GDM1 (cell line): ENCODE results near the gene THSD7A.

ENCODE experiments used
- DNase-seq: peaks from one replicate; lab custom pipeline; 2025; lab: John Stamatoyannopoulos, UW

The THSD7A gene

DNA sequence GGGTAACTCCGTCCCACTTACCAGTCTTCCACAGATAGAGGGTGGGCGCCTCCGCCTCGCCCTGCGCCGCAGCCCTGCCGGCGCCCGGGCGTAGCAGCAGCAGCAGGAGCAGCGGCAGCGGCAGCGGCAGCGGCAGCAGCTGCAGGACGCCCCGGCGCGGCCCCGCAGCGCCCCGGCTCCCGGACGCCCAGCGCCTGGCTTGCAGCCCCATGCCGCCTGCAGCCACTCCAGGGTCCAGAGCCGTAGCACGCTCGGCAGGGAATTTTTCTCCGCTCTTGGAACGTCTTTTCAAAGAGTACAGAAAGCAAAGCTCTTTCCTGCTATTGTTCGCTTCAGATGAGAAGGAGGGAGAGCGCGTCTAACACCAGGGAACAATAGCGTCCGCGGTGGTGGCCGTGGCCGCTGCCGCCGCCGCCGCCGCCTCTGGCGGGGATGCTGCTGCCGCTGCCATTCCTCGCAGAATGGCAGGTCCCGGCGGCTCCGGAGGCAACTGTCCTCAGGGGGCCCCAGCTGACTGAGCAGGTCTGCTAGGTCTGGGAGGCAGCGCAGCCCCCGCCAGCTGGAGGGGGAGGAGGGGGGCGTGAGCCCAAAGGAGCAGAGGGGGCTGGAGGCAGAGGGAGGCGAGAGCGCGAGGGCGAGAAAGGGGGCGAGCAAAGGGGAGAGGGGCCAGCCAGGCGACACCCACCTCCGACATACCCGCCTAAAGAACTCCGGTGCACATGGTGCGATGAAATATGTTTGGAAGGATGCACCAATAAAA is at the start of gene THSD7A:
Gene THSD7A, minus strand, starts transcription at position 463 of the 760 bp plus-strand sequence. Its CDS starts 252 bp downstream, at position 211.
- no peak for DNase-seq

DNA sequence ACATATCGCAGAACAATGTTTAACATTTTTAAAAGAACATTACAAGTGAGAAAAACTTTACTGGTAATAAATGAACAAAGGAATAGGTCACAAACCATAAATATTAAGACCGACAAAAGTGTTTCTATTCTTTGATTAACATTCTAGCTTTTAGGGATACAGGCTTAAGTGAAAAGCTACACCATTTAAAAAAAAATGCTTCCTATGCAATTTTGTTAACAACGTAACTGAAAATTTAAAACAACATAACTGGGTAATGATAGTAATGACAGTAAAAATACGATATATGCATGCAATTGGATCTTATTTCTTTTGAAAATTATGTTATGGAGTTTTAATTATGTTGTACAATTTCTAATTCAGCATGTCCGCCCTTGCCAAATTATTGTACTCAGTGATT is 49.7 kb upstream of the THSD7A start:
- no peak for DNase-seq

- no peak for DNase-seq
Observed at GRCh38 chr7:11875635-11876034, 43.6 kb upstream of the THSD7A start.

DNA sequence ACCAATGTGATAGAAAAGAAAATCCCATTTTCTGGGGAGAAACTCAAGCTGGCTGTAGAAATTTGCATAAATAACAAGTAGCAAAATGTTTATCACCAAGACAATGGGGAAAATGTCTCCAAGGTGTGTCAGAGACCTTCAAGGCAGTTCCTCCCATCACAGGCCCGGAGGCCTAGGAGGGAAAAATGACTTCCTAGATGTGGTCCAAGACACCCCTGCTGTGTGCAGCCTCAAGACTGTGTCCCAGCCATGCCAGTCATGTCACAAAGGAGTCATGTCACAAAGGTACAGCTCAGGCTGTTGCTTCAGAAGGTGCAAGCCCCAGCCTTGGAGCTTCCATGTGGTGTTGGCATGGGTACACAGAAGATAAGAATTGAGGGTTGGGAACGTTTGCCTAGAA is 33.7 kb upstream of the THSD7A start:
- DNase-seq = no peak

DNA sequence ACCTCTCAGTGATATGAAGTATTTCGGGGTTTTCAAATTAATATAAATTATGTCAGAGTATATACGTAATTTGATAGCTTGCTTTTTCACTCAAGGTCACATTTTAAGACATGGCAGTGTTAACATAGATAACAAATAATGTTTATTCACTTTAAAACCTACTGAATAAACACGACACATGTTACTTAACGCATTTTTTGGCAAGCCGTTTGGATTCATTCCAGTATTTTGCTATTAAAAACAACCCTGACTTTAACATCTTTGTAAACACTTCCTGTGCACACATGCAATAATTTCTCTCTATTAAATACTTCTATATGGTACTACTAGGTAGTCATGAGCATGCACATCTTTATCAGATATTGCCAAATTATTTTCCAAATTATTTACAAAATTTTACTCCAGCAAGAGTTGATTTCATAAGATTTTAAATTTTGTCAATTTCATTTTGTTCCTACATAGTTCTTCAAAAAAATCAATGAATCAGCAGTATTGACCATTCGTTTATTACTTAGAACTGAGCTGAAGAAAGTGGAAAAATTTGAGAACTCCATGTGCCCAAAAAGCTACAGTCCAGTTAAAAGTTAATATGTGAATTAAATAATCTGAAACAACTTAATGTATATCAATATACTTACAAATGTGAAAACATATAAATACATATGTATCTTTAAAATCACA is 26.8 kb upstream of the THSD7A start:
- no peak for DNase-seq

- DNase-seq = no peak
Observed at GRCh38 chr7:11858026-11858425, 26.0 kb upstream of the THSD7A start.

DNA sequence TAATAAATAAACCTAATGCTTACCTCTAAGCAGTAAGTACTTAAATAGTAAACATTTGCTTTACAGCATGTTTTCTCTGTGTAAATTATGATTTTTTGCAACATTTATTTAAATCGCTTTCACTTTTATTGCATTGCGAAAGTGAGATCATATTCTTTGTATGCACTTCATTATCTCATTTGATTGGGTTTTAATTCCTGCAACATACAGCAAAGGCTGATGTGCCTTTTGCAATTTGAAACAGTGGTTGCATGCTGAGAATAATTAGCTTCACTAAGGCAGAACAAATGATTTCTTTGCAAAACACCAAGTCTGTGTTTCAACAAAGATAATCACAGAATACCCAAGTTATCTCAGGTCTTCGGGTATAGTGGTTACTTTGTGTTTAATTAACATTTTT is 16.3 kb upstream of the THSD7A start:
- DNase-seq = no peak

DNA sequence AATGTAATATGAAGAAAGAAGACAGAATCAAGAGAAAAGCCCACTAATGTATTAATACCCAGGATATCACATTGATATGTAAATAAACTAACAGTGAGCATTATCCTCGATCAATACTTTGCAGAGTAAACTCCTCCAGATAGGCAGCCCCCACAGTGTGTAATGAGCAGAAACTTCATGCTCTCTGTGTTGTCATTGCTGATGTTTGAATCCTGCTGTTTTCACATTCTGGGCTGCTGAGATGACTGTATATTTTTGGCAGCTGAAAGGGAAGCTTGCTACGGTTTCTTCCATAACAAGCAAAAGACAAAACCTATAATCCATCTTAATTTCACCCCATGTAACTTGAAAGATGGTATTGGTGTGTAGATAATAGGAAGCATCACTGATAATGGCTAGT is 15.3 kb upstream of the THSD7A start:
- DNase-seq = no peak

DNA sequence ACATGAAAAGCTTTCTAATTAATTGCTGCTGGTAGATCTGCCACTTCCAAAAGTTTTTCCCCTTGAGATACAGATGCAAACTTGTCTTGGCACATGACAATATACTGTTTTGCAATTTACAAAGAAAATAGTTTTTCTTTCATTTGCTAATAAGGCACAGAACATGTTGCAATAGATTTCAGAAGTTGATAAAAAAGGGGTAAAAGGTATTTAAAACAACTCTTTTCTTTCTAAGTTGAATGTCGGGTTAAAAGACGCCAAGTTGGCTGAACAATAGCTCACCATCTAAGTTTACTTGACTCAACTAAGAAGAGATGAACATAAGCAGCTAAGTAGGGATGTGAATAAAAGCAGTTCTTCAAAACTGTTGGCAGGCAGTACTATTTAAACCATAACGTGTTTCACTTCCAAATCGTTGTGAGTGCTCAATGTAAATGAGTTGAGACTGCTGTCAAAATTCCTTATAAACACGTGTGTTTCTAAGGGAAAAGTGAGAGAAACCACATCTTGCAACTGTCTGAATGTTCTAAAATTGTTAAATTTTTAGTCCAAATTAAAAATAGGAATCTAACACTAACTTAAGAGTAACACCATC is 14.5 kb upstream of the THSD7A start:
- no peak for DNase-seq

DNA sequence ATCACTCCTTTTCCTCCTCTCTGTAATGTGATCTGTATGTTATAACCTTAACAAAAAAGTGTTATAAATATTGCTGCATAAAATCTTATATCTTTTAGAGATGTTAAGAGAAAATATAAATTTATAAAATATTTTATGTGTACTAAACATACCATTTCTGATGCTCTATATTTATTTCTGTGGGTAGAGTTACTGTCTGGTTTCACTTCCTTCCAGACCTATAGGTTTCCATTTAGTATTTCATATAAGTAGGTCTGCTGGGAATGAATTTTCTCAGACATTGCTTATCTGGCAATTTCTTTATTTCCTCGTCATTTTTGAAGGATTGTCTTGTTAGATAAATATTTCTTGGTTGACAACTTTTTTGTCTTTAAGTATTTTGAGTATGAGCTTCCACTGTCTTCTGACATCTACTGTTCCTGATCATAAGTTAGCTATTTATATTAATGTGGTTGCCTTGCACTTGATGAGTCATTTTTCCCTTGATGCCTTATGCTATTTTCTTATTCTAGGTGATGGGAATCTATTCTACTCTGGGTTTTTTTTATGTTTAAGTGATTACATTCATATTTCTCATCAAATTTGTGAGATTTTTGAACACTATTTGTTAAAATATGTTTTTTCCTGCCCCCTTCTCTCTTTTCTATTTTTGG is 11.2 kb upstream of the THSD7A start:
- DNase-seq = no peak

DNA sequence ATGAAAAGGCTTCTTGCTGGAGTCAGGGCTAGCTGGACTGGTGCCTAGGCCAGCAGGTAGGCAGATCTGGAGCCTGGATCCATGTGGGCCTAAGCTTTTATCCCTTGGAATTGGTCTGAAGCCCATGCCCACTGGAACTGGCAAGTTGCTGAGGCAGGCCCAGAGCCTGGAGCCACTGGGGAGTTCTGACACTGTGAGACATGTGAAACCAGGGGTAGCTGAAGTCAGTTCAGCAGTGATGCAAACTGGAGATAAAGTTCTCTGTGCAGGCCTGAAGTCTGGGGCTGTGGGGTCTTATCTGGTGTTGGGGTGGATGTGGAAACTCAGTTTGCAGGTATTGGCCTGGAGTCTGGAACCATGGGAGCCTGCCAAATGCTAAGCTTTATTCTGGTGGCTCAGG is 9.7 kb upstream of the THSD7A start:
- DNase-seq = no peak

GRCh38 chr7:11835260-11835659 is 3.3 kb upstream of the THSD7A start:
- DNase-seq = no peak

GRCh38 chr7:11833431-11833830 is 1.4 kb upstream of the THSD7A start:
- DNase-seq = no peak

DNA sequence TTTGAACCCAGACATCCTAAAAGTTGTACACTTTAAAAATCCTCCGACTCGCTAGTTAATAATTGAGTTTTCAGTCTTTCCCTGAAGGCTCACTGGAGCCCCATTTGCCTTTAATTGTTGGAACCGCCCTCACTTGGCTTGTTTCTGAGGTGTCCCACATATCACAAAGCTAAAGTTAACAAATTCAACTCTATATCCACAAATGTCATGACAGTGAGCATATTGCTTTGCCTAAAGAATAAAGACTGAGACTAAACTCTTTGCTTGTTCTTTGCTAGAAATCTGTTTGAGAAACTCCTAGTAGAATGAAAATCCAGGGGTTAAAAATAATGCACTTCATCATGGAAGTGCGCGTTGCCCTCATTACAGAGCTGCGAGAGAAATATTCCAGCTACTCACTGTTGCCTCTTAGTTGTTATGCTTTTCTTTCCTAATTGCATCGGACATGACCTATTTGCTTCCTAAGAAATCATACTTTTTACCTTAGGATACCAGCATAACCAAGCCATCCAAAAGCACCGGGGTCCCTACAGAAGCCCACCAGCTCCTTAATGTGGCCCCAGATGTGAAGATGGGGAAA is 752 bp downstream of the THSD7A start:
- DNase-seq = no peak

GRCh38 chr7:11830582-11831155 is 1.3 kb downstream of the THSD7A start:
- no peak for DNase-seq

DNA sequence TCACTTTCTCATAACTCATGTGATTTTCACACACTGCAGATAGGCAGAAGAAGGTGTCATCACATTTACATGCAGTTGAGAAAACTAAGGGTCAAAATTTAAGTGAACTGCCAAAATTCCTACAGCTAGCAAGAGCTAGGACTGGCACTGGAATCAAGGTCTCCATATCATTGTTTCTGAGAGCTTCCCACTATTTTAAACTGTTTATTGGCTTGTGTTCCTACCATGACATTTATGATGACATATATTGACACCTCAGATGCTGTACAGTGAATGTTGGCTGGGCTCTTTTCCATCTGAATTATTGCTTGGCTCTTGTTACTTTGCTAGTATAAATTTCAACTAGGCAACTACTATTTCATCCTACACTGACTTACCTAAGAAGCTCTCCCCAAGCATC is 2.0 kb downstream of the THSD7A start:
- no peak for DNase-seq

- no peak for DNase-seq
Observed at GRCh38 chr7:11819947-11820346, 12.1 kb downstream of the THSD7A start.

- DNase-seq = no peak
Observed at GRCh38 chr7:11819271-11819670, 12.7 kb downstream of the THSD7A start.

DNA sequence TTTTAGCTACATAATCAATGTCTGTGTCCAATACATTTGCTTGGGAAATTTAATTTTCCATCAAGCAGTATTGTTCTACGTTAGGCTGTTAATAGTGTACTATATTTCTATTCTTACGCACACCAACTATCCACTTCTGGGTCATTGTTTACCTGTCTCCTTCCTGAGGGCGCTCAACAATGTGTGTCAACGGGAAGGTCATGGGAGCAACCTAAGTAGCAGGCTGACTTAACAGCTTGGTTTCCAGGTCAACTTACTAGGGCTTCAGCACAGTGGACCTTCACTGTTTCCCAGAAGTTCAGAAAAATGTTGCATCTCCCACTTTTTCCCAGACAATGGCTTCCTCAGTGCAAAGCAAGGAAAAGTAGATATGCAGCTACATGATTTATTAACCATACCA is 13.7 kb downstream of the THSD7A start:
- no peak for DNase-seq

DNA sequence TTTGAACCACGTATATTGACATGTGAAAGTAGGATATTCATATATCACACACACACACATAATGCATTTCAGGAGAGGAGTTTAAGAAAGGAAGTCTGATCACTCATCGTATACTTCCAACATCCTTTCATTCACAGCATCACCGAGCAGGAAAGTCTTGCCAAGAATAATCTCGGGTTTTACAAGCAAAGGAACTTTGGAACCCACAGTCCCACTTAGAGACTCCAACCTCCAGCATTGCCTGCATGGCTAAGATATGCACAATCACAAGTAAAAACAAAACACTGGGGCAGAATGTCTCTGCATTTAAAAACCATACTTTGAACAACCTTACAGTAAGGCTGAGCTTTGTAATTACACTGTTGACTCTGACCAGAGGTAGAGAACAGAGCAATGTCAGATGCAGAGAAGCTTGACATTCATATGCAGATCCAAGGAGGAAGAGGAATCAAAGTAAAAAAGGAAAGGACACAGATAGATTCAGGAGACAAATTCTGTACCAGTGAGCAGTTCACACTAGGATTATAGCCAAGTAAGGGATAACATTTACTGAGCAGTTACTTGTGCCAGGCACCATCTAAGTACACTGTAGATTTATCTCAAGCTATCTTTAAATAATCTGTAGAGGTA is 14.8 kb downstream of the THSD7A start:
- DNase-seq = no peak

DNA sequence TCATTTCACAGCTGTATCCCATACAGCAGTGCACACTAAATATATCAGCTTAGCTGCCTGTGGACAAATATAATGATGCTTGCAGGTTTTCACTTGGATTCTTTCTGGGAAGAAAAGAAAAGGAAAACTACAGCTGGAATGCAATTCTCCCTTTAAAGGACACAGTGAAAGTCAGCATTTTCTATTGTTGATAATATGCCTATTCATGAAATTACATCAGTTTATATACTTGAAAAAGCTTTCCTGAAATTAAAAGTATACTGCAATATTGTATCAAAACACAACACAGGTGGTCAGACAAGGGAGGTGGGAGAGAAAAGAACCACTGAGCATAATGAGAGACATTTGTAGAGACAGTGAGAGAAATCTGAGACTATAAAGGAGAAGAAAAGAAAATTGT is 20.3 kb downstream of the THSD7A start:
- DNase-seq = no peak
